Measurements from ENCODE around the gene GIPC3.
"Not testable (repeated sequence)": the region's sequence is repeated elsewhere in the genome, so short reads cannot be mapped to it uniquely, and the experiment has no call there.

Gene GIPC3

DNA sequence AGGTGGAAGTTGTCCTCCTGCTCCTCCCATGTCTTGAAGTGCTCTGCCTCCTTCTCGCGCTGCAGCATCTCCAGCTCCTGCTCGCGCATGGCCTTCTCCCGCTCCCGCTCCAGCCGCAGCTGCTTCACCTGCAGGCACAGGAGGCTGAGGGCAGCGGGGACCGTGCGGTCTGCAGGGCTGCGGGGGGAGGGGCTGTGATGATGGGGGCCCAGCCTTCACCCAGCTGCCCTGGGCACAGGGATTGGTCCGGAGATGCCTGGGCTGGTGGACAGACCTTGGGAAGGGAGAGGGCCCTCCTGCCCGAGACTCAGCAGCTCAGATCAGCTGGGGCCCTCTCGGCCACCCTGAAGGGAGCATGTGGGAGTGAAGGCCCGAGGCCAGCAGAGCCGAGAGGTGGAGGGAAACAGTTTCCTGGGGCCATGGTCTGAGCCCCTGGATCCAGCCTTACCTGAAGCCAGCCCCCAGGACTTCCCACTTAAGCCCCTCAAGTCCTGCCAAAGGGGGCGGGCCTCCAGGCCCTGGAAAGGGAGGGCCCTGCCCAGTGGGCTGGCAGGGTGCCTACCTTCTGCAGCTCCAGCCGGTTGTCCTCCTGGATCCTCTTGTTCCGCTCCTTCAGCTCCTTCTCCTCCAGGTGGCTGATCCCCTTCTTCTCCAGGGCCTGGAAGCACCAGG is 35.0 kb downstream of the GIPC3 start:
- DNase-seq = no peak

DNA sequence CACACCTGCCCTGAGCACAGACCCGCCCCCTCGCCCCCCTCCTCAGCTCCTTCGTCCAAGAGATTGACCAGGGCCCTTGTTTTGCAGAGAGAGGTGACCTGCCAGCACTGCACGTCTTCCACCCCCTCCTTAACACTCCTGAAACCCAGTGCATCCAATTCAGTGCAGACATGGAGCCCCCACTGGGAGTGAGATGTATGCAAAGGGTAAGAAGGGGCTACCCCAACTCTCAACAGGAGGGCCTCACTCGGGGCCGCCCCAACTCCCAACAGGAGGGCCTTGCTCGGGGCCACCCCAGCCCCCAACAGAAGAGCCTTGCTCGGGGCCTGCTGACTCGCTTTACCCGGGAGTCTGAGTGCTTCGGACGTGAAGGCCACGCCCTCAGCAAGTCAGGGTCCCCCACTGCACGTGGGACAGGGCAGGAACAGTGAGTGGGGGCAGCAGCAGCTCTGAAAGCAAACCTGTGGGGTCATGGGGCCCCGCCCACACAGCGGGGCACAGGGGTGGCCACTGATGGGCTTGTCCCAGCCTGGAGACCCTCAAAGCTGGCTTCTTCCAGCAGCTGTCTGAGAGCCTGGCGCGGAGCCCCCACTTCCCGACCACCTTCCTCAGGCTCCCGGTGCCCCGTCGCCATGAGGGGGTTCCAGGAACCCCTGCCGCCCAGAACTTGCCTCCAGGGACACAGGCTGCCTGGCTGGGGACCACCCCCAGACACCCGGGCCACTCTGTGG is 35.7 kb downstream of the GIPC3 start:
- no peak for DNase-seq

DNA sequence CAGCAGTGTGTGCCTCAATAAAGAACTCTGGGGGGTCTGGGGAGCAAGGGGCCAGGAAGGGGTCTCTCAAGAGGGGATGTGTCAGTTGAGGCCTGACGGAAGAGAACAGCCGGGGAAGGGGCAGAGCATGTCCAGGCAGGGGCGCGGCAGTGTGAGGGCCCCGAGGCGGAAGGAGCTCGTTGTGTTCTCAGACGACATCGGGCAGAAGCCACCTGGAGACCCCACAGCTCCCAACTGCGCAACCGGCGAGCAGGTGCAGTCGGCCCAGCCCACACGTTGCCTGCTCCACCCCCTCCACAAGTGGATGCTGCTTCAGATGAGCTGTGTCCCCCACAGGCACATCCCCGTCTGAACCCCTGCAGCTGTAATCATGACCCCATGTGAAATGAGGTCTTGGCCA is 36.4 kb downstream of the GIPC3 start:
- DNase-seq = no peak

DNA sequence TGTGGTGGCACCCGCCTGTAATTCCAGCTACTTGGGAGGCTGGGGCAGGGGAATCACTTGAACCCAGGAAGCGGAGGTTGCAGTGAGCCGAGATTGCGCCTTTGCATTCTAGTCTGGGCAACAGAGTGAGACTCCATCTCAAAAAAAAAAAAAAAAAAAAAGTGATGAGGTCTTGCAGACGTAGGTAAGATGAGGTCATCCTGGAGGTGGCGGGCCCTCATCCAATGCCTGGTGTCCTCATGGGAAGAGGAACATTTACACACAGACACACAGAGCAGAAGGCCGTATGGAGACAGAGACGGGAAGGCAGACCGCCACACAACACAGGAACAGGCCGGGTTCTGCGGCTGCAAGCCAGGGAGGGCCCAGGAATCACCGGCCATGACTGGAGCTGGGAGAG is 36.9 kb downstream of the GIPC3 start:
- no peak for DNase-seq

DNA sequence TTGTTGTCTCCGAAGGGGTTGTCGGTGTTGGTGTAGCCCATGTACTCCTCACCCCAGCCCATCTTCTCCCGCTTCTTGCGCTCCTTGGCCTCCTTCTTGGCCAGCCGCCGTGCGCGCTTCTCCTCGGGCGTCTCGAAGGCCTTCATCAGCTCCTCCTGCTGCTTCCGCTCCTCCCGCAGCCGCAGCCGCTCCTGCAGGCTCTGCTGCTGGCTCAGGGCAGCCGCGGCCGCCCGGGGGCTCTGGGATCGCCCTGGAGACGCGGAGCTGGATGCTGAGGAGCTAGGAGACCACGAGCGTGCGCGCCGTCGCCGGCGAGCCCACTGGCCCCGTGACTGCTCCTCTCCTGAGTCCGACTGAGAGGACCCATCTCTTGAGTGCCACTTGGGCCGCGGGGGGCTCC is 38.4 kb downstream of the GIPC3 start:
- no peak for DNase-seq

DNA sequence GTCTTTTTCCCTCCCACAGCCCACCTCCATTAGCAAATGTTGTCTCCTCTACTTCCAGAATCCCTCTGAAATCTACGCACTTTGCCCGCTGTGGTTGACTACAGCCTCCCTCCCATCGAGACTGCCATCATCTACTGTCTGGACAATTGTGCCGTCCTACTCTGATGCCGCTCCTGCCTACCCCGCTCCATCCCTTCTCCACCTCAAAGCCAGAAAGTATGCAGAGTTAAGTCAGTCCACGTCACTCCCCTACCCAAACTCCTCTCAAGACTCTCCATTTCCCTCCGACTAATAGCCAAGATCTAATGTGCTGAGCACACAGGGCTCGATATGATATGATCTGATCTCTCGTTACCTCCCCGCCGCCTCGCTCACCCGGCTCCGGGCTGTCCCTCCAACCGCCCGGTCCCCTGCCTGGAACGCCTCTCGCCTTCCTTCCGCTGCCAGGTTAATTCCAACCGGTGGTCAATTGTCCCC is 40.8 kb downstream of the GIPC3 start:
- no peak for DNase-seq

DNA sequence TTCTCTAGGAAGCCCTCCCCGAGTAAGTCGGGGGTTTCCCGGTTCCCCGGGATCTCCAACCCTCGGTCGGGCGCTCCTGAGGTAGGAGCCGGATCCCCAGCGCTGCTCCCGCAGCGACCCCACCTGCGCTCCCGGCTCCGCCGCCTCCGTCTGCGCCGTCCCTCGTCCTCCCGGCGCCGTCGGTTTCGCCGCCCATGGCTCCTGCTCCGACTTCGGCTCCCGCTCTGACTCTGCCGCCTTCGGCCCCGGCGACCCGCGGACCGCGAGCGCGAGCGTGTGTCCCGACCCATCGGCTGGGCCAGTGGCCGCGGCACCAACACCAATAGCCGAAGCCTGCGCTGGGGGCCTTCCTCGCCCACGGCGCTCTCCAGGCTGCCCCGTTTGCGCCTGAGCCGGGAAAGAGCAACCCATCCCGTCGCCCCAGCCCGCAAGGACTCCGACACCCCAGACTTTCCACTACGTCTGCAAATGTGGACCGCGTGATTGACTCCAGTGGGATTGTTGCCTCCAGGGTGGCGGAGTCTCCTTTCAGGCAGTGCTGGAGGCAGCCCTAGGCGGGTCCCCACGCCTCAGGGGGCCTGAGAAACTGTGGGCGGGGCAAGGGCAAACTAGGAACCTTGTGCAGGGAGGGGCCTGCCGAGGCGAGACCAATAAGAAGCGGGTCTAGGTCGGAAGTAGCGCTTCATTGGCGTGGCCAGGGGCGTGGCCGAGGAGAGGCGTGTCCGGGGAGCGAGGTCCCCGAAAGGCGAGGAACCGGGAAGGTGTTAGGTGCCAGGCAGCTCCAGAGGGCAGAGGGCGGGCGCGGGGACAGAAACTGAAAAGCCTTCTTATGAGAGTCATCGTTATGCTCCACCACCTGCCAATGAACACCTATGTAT is 41.4 kb downstream of the GIPC3 start, which contains the start of gene CACTIN:
Gene CACTIN (minus strand): TSS at position 318 of the 878 bp plus-strand sequence. CDS start 28 bp downstream, at position 290.
- peak; percentile 99 for DNase-seq

DNA sequence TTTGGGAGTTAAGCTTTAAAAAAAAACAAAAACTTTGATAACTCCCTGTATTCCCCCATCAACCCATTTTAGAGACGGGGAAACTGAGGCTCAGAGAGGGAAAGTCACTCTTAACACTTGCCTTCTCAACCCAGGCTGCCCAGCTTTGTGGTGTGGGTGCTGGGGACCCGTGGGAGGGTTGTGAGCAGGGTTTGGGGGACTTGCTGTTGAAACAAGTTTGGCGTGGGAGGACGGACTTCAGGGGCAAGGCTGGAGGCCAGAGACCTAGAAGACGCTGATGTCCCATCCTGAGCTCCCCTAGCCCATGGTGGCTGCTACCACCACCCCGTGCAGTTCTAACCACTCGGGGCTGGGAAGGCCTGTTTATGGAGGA is 42.1 kb downstream of the GIPC3 start:
- no peak for DNase-seq

DNA sequence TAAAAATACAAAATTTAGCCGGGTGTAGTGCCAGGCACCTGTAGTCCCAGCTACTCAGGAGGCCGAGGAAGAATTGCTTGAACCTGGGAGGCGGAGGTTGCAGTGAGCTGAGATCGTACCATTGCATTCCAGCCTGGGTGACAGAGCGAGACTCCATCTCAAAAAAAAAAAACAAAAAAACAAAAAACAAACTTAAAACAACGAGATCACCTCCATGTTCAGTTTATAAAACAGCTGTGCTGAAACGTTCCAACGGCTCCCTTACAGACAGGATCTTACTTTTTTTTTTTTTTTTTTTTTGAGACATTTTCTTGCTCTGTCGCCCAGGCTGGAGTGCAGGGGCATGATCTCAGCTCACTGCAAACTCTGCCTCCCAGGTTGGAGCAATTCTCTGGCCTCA is 43.5 kb downstream of the GIPC3 start:
- not testable (repeated sequence) for DNase-seq

DNA sequence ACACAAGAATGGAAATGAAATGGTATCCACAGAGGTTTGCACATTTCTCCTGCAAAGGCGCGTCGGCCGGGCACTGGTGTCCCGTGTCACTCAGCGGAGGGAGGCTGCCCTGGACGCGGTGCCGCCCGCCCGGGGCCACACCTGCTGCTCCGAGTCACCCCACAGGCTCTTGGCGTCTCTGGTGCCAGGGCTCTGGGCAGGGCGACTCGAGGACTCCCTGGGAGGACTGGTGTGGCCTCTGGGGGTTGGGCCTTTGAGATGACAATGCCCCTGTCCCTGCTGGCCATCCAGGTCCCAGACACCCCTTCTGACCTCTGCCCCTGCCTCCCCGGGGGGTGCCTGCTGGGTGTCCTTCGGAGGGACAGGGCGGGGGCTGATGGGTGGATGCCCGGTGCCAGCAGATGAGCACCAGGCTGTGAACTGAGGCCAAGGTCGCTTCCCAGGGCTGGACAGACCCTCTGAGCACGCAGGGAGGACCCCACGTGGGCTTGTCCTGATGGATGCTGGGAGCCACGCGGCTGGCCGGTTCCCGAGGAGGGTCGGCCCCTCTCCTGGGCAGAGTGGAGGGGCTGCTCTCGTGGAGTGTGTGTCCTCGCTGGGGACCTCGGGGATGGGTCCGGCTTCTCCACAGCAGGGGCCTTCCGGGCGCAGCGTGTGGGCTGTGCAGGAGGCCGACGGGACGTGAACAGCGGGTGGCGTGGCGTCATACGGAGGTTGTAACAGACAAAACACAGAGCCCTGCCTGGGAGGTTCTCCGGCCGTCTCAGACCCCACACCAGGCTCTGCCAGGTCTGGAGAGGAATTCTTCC is 46.0 kb downstream of the GIPC3 start:
- DNase-seq = no peak

DNA sequence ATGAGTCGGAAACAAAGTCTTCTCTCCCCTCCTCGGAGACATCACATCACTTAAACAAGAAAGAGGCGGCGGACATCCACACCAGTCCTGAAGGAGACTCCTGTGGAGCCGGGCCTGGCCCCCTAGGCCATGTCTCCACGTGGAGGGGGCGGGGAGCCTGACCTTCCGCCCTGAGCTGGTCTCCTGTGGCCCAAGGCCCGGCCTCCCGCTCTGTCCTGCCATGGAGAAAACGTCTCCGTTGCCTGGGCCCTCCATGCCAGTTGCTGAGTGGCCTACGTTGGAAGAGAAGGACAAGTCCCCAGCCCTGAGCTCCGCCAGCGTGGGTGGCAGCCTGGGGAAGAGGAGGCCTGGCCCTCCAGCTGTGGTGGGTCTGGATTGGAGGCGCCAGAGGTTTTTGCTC is 46.8 kb downstream of the GIPC3 start:
- DNase-seq = no peak

DNA sequence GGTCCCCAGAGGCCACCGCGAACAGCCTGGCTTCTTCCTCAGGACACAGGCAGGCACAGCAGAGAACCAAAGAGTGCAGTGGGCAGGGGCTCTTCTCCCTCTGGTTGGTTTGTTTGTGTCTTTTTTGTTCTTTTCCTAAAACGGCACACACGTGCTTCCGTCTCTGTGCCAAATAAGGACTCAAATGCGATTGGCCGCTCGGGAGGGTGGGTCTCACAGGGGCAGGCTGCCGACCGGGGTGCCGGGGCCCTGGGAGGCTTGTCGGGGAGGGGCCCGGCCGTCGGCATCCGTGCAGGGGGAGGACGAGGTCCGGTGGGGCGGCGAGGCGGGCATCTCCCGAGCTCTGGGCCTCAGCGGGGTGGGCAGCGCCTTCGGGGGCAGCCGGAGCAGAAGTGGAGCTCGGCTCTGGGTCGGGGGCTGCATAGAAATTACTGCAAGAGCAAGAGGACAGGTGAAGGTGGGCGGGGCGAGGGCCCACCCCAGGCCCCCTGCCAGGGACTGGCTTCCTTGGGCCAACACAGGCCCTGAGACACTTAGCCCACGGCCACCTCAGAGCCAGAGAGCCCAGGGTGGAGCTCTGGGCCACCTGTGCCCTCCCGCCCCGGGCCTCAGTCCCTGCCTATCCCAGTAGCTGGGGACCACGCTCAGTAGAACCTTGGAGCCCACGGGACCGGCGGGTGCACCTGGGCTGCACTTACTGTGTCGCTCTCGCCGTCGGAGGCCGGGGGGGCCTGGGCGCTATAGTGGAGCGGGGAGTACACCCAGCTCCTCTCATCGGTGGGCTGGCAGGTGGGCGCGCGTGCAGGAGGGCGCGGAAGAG is 47.7 kb downstream of the GIPC3 start:
- DNase-seq = no peak

DNA sequence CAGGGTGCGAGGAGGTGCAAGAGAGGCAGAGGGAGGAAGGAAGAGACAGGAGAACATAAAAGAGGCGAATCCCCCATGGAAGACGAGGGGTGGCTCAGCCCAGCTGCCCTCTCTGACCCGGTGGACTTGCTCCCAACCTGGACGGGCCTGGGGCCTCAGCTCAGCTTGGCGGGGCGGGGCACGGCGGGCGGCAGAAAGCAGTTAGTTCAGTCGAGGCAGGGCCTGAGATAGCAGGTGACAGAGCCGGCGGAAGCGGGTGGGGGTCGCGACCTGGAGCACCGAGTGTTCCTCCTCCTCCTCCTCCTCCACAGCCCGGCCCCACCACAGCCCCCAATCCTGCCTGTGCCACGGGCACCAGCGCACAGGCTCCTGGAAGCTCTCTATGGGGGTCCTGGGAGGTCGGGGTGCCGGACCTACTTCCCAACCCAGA is 48.3 kb downstream of the GIPC3 start:
- DNase-seq = no peak

DNA sequence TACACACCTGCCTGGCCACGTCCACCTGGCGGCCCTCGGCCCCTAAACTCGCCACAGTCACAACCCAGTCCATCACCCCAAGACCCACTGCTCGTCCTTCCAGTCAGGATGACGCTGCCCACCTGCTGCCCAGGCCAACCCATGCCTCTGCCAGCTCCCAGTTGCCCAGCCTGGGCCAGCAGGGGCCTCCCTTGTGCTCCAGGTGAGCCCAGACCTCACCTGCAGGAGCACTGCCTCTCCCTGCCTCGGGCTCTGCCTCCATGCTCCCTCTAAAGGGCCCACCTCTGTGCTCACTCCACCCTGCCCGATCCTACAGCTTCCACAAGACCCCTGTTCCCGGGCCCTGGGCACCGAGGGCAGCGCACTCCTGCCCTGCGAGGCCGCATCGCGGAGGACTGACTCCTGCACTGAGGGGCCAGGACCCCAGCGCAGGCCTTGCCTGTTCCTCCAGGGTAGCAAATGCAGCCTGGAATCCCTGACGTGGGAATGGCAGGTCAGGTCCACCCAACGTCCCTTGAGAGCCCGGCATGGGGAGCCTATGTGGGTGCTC is 49.3 kb downstream of the GIPC3 start:
- DNase-seq = no peak

DNA sequence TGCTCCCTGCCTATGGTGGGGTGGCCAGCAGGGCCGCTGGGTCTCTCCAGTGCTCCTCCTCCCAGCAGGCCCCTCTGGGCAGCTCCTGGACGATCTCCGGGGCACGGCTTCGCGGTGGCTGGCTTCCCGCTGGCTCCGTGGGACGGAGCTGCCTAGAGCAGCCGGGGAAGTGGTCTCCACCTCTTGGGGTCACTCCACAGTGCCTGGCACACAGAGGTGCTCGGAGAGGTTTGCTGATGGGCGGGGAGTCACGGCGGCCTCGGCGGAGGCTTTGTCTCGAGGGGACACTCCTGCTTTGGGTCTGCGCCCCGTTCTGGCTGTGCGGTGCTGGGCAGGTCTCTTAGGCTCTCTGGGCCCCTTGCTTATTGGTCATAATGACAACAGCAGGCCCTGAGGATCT is 51.2 kb downstream of the GIPC3 start:
- no peak for DNase-seq

DNA sequence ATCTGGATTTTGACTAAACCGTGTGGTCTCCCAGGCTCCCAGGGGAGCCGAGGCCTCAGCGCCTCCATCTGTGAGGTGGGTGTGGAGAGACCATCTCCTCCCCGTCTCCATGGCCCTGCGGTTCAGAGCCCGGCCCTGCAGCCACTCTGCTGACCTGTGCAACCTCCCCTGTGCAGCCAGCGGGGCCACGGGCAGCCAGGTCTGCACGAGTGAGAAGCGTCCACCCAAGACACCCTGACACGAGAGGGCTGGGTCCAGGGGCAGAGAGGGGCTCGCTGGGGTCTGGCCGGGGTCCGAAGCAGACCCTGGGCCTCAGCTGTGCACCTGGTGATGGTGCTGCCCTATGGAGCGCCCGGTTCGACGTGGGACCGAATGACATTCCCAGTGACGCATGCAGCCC is 51.7 kb downstream of the GIPC3 start:
- DNase-seq = no peak

DNA sequence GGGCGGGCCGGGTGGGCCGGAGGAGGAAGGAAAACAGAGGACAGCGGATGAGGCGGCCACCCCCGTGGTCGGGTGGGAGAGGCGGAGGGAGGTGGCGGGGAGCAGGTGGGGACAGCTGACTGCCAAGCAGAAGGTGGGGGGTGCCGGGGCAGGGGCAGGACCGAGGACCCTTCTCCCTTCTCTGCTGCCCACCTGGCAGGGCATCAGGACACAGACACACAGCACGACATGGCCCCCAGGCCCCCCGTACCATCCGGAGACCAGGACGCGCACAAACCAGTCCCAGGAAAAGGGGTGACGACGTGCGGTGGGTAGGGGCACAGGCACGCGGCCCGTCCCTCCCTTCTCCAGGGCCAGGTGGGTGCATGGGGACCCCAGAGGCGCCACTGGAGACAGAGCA is 52.3 kb downstream of the GIPC3 start:
- no peak for DNase-seq

DNA sequence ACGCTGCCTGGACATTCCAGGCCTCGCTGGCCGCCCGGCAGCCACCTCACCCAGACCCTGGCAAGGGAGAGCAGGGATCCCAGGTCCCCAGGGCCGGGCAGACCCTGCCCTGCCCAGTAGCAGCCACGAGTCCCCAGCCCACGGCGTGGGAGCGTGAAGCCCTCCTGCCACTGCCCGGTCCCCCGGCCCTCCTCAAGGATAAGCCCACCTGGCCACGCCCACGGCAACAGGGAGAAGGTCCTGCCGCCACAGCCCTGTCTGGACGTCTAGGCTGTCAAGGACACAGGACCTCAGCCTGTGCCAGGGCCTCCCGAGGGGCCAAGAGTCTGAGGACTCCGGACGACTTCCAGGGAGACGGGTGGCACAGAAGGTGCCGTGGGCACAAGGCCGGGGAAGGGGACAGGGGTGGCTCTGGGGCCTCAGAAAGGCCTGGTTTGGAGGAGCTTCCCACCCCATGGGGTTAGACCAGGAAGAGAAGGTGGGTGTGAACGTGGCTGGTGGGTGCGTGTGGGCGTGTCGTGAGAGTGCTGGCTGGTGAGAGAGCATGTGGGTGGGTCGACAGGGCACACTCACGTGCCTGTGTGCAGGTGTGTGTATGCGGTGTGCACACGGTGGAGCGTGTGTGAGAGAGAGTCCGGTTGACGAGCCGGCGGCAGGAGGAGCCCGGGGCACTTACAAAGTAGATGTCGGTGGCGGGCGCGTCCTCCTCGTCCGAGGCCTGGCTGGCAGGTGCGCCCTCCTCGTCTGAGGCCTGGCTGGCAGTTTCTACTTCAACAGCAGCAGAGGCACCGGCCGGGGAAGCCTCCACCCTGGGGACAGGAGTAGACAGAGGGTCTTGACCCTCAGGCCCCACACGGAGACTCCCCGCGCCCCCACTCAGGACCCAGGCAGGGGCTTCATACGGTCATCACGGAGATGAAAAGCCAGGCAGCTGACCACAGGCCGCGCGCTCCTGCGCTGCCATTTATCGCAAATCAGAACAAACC is 53.2 kb downstream of the GIPC3 start:
- DNase-seq = no peak

DNA sequence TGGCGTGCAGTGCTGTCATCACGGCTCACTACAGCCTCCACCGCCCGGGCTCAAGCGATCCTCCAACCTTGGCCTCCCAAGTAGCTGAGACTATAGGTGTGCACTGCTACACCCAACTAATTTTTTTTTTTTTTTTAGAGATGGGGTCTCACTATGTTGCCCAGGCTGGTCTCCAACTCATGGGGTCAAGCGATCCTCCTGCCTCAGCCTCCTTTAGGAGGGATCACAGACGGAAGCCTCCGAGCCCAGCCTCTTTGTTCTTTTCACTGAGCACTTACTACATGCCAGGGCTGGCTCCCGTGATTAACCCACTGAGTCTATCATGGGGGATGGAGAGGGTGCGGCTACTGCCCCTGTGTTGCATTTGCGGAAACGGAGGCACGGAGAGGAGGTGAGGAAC is 54.2 kb downstream of the GIPC3 start:
- DNase-seq = no peak
